T-cell (primary cell): Measurements from ENCODE around the gene SYT6. TPM values are rescaled to one million over a fixed set of nuclear protein-coding genes. Genes with fewer than 3 reads are reported as not detected.

Source experiments
- ATAC-seq, 4 experiments: fragments of 200-7000 bp in 3 of 4; fragments of 150-1000 bp in 1 of 4; cut with Tn5 transposase; replicated peaks in 1 of 4; 1 replicate in 3 of 4; 2 replicates in 1 of 4; pipeline ENCODE4 v1.10.0; 2021; ENCODE audit warnings: moderate library complexity in 3 of 4, mild to moderate bottlenecking in 2 of 4, moderate number of reproducible peaks in 1 of 4
- CTCF ChIA-PET, 2 donors: fragments of 300-600 bp; sonication (Branson Sonifier 250); formaldehyde crosslinking; loops; one replicate each; lab custom pipeline; 2022; ENCODE audit warnings: antibody characterized with exemption in 2 of 2; lab: Charles Lee
- POLR2A ChIA-PET, 2 donors: fragments of 300-600 bp; sonication (Branson Sonifier 250); formaldehyde crosslinking; loops; one replicate each; lab custom pipeline; 2022; ENCODE audit warnings: antibody characterized with exemption in 2 of 2; lab: Charles Lee
- DNase-seq, 35 experiments: peaks; one replicate each; pipeline versions ENCODE4 v3.0.0 to v3.0.0-alpha.2; 2013 to 2023
- H3K27ac ChIP-seq: one replicate; pipeline ENCODE4 v1.5.1; 2013; ENCODE audit warnings: low read length
- H3K27me3 ChIP-seq, 2 experiments: replicated peaks in 1 of 2; 1 replicate in 1 of 2; 2 replicates in 1 of 2; pipeline versions ENCODE4 v1.6.1 to v1.7.0; 2013; ENCODE audit warnings: low read length in 1 of 2, mixed read lengths in 1 of 2; ENCODE audit not compliant: control insufficient read depth in 2 of 2, insufficient read depth in 2 of 2; ENCODE audit errors: extremely low read depth in 1 of 2
- H3K36me3 ChIP-seq, 2 donors: 1 replicate in 1 of 2; 2 replicates in 1 of 2; pipeline versions ENCODE4 v1.6.1 to v1.7.0; 2013; ENCODE audit warnings: low read length in 1 of 2; ENCODE audit not compliant: control insufficient read depth in 2 of 2, insufficient read depth in 1 of 2; ENCODE audit errors: extremely low read depth in 1 of 2
- H3K4me1 ChIP-seq, 2 experiments: 1 replicate in 1 of 2; 2 replicates in 1 of 2; pipeline versions ENCODE4 v1.6.1 to v1.7.0; 2013; ENCODE audit warnings: low read length in 2 of 2, mixed read lengths in 1 of 2; ENCODE audit not compliant: insufficient read depth in 2 of 2, control insufficient read depth in 1 of 2; ENCODE audit errors: extremely low read depth in 1 of 2
- H3K4me3 ChIP-seq, 2 donors: 1 replicate in 1 of 2; 2 replicates in 1 of 2; pipeline versions ENCODE4 v1.5.1 to v1.7.0; 2013; ENCODE audit warnings: mild to moderate bottlenecking in 2 of 2, low read length in 1 of 2, moderate library complexity in 1 of 2; ENCODE audit not compliant: control insufficient read depth in 1 of 2; ENCODE audit errors: extremely low read depth in 1 of 2
- H3K9me3 ChIP-seq: 2 replicates; pipeline ENCODE4 v1.7.0; 2013
- H3K27ac Mint-ChIP-seq, 2 donors: one replicate each; pipeline ENCODE4 v1.8.0; 2020 to 2021; ENCODE audit warnings: mild to moderate bottlenecking in 2 of 2, mixed read lengths in 2 of 2
- H3K27me3 Mint-ChIP-seq, 2 donors: one replicate each; pipeline ENCODE4 v1.8.0; 2021 to 2022; ENCODE audit warnings: mixed read lengths in 2 of 2
- H3K36me3 Mint-ChIP-seq: one replicate; pipeline ENCODE4 v1.8.0; 2021; ENCODE audit warnings: mixed read lengths
- H3K4me1 Mint-ChIP-seq, 3 donors: one replicate each; pipeline ENCODE4 v1.8.0; 2020 to 2022; ENCODE audit warnings: mixed read lengths in 3 of 3, mild to moderate bottlenecking in 1 of 3
- H3K4me3 Mint-ChIP-seq, 3 donors: one replicate each; pipeline ENCODE4 v1.8.0; 2020 to 2022; ENCODE audit warnings: mild to moderate bottlenecking in 3 of 3, mixed read lengths in 3 of 3, moderate library complexity in 3 of 3
- H3K9me3 Mint-ChIP-seq, 3 donors: one replicate each; pipeline ENCODE4 v1.8.0; 2020 to 2022; ENCODE audit warnings: mixed read lengths in 3 of 3
- WGBS: methylation state at CpG from one replicate; pipeline ENCODE4 v1.1.5; 2013; ENCODE audit warnings: missing lambda C conversion rate; ENCODE audit not compliant: insufficient coverage; 5-methylcytosine and 5-hydroxymethylcytosine counted together
- total RNA-seq, 35 experiments: library from RNA in 6 of 35; stranded (reverse) in 6 of 35; fragments of 120-200 nt in 1 of 35; gene quantifications; one replicate each; pipeline versions ENCODE4 v1.2.1 to v1.2.4 and lab custom pipeline; 2013 to 2026

Gene SYT6
- total RNA-seq, 5 donors from 2014 or later (not counting 1 experiment from before 2014, with no cell fraction given), result 0.12 to 0.20 (median 0.18) TPM; not detected in 2

- H3K4me1 Mint-ChIP-seq, result peaks cover 10 to 20% (median 13%) of the 10 kb centered on the region in 3 donors
- DNase-seq (no peak), ATAC-seq (no peak)
- no peaks in the 10 kb centered on the region for H3K9me3 ChIP-seq
- no peaks in the 10 kb centered on the region for H3K9me3 Mint-ChIP-seq
- peaks cover 0 to 2% of the 10 kb centered on the region in 2 experiments for H3K4me1 ChIP-seq
- peaks cover 0 to 17% of the 10 kb centered on the region in 2 experiments for H3K27me3 ChIP-seq
- no peak overlapping the region for H3K4me3 ChIP-seq
- H3K27ac ChIP-seq, result no peak overlapping the region
- no peak overlapping the region for H3K27ac Mint-ChIP-seq
- H3K4me3 Mint-ChIP-seq, result no peak overlapping the region
- CTCF ChIA-PET, result no interaction called here
- H3K36me3 Mint-ChIP-seq, result no peaks in the 10 kb centered on the region
- WGBS, result 50% methylated on average over 1 of the region's 4 CpGs
- H3K27me3 Mint-ChIP-seq, result peaks cover 6 to 8% of the 10 kb centered on the region in 2 donors
- no peaks in the 10 kb centered on the region for H3K36me3 ChIP-seq
- POLR2A ChIA-PET, result no interaction called here
Observed at GRCh38 chr1:114130213-114130612, 23.5 kb downstream of the SYT6 start.

- H3K4me1 Mint-ChIP-seq, result peaks cover 10 to 20% (median 13%) of the 10 kb centered on the region in 3 donors
- ChIA-PET CTCF (no interaction called here), POLR2A (interaction anchor here in 1 of 2 donors (0.6 kb wide), 1 partner anchor 794 kb away, joined by 3 read pairs; no protein-coding TSS in a partner anchor)
- H3K9me3 Mint-ChIP-seq, result no peaks in the 10 kb centered on the region
- peaks cover 4 to 6% of the 10 kb centered on the region in 2 donors for H3K27me3 Mint-ChIP-seq
- no peaks in the 10 kb centered on the region for H3K36me3 ChIP-seq
- peaks cover 0 to 8% of the 10 kb centered on the region in 2 experiments for H3K27me3 ChIP-seq
- no peak overlapping the region for H3K27ac Mint-ChIP-seq
- DNase-seq (no peak), ATAC-seq (no peak)
- H3K4me1 ChIP-seq, result peaks cover 0 to 2% of the 10 kb centered on the region in 2 experiments
- no peak overlapping the region for H3K4me3 Mint-ChIP-seq
- no peaks in the 10 kb centered on the region for H3K36me3 Mint-ChIP-seq
- H3K4me3 ChIP-seq, result no peak overlapping the region
- H3K9me3 ChIP-seq, result no peaks in the 10 kb centered on the region
- WGBS, result 96% methylated on average over 6 of the region's 6 CpGs
- H3K27ac ChIP-seq, result no peak overlapping the region
Observed at GRCh38 chr1:114128293-114128692, 25.4 kb downstream of the SYT6 start.

GRCh38 chr1:114126261-114127095 lies 27.2 kb downstream of the SYT6 start:
- H3K4me1 ChIP-seq, result peaks cover 0 to 2% of the 10 kb centered on the region in 2 experiments
- Mint-ChIP-seq H3K4me1 (peaks cover 10 to 20% (median 13%) of the 10 kb centered on the region in 3 donors), H3K36me3 (no peaks in the 10 kb centered on the region), H3K9me3 (no peaks in the 10 kb centered on the region), H3K4me3 (no peak overlapping the region), H3K27ac (no peak overlapping the region), H3K27me3 (peaks cover 0 to 5% of the 10 kb centered on the region in 2 donors)
- ATAC-seq, result no peak
- no peaks in the 10 kb centered on the region for H3K9me3 ChIP-seq
- WGBS, result 64% methylated on average over 6 of the region's 10 CpGs
- no peaks in the 10 kb centered on the region for H3K36me3 ChIP-seq
- peak in 1 of 35 experiments; percentile 6 for DNase-seq
- H3K27me3 ChIP-seq, result peaks cover 0 to 4% of the 10 kb centered on the region in 2 experiments
- no peak overlapping the region for H3K4me3 ChIP-seq
- ChIA-PET POLR2A (interaction anchor here in 1 of 2 donors (0.7 kb wide), 1 partner anchor 9 kb away, joined by 3 read pairs; no protein-coding TSS in a partner anchor), CTCF (no interaction called here)
- H3K27ac ChIP-seq, result no peak overlapping the region

DNA sequence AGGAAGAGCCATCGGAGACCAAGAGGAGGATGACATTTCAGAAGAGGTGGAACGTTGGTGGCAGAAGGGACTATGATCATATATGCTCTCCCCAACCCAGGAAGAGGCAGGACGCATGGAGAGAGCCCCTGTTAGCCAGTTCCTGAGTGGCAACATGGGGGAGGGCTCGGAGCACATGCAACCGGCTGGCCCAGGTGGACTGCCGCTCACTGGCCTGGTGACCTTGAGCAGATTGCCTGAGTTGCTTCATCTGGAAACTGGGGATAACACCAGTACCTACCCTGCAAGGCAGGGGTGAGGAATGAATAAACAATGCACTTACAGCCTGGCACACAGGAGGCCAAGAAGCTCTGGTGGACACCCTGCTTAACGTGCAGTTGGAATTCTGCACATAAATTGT lies 29.0 kb downstream of the SYT6 start:
- no peak overlapping the region for H3K4me3 Mint-ChIP-seq
- ATAC-seq (no peak), DNase-seq (no peak)
- WGBS, result 100% methylated on average over 2 of the region's 7 CpGs
- Histone ChIP-seq H3K27ac (no peak overlapping the region), H3K36me3 (no peaks in the 10 kb centered on the region), H3K4me3 (no peak overlapping the region), H3K9me3 (no peaks in the 10 kb centered on the region), H3K4me1 (peaks cover 0 to 2% of the 10 kb centered on the region in 2 experiments), H3K27me3 (peaks cover 0 to 1% of the 10 kb centered on the region in 2 experiments)
- H3K27ac Mint-ChIP-seq, result no peak overlapping the region
- ChIA-PET POLR2A (no interaction called here), CTCF (no interaction called here)
- H3K36me3 Mint-ChIP-seq, result no peaks in the 10 kb centered on the region
- H3K9me3 Mint-ChIP-seq, result no peaks in the 10 kb centered on the region
- H3K27me3 Mint-ChIP-seq, result no peaks in the 10 kb centered on the region
- H3K4me1 Mint-ChIP-seq, result peaks cover 7 to 13% (median 10%) of the 10 kb centered on the region in 3 donors

GRCh38 chr1:114122941-114123618 lies 30.6 kb downstream of the SYT6 start:
- no peaks in the 10 kb centered on the region for H3K9me3 Mint-ChIP-seq
- peaks cover 0 to 2% (median 0%) of the 10 kb centered on the region in 3 donors for H3K4me1 Mint-ChIP-seq
- peaks cover 0 to 8% of the 10 kb centered on the region in 2 experiments for H3K27me3 ChIP-seq
- DNase-seq (no peak), ATAC-seq (no peak)
- WGBS, result 93% methylated on average over 3 of the region's 9 CpGs
- no peak overlapping the region for H3K27ac ChIP-seq
- no peaks in the 10 kb centered on the region for H3K4me1 ChIP-seq
- no peak overlapping the region for H3K4me3 ChIP-seq
- no peak overlapping the region for H3K4me3 Mint-ChIP-seq
- H3K36me3 Mint-ChIP-seq, result no peaks in the 10 kb centered on the region
- H3K9me3 ChIP-seq, result no peaks in the 10 kb centered on the region
- peaks cover 0 to 3% of the 10 kb centered on the region in 2 donors for H3K27me3 Mint-ChIP-seq
- H3K27ac Mint-ChIP-seq, result no peak overlapping the region
- POLR2A ChIA-PET, result no interaction called here
- CTCF ChIA-PET, result no interaction called here
- no peaks in the 10 kb centered on the region for H3K36me3 ChIP-seq

- Mint-ChIP-seq H3K4me1 (peaks cover 5 to 9% (median 6%) of the 10 kb centered on the region in 3 donors), H3K4me3 (no peak overlapping the region), H3K9me3 (no peaks in the 10 kb centered on the region), H3K36me3 (no peaks in the 10 kb centered on the region), H3K27ac (no peak overlapping the region), H3K27me3 (peaks cover 0 to 3% of the 10 kb centered on the region in 2 donors)
- no peak for ATAC-seq
- Histone ChIP-seq H3K4me3 (no peak overlapping the region), H3K4me1 (no peaks in the 10 kb centered on the region), H3K27ac (no peak overlapping the region), H3K9me3 (no peaks in the 10 kb centered on the region), H3K27me3 (peaks cover 0 to 11% of the 10 kb centered on the region in 2 experiments), H3K36me3 (no peaks in the 10 kb centered on the region)
- CTCF ChIA-PET, result no interaction called here
- POLR2A ChIA-PET, result no interaction called here
- WGBS, result 65% methylated on average over 14 of the region's 17 CpGs
- no peak for DNase-seq
Observed at GRCh38 chr1:114118351-114118990, 35.2 kb downstream of the SYT6 start.
